Cortex of kidney (tissue), 1 donor: ENCODE results near the gene CSF1R.

ENCODE experiments used
- DNase-seq: peaks from one replicate; lab custom pipeline; 2025; lab: John Stamatoyannopoulos, UW

CSF1R gene

GRCh38 chr5:150085950-150086715, at the start of gene CSF1R:
TSS of gene CSF1R (minus strand) at chr5:150086554. CDS start at chr5:150086427, 127 bp downstream.
- no peak for DNase-seq

GRCh38 chr5:150135557-150136304, 49.4 kb upstream of the CSF1R start:
- no peak for DNase-seq

GRCh38 chr5:150134198-150134588, 47.8 kb upstream of the CSF1R start:
- no peak for DNase-seq

- DNase-seq, result no peak
Observed at GRCh38 chr5:150133581-150134197, 47.3 kb upstream of the CSF1R start.

- no peak for DNase-seq
Observed at GRCh38 chr5:150132740-150133139, 46.4 kb upstream of the CSF1R start.

- no peak for DNase-seq
Observed at GRCh38 chr5:150131978-150132694, 45.8 kb upstream of the CSF1R start.

- DNase-seq, result no peak
Observed at GRCh38 chr5:150131461-150131860, 45.1 kb upstream of the CSF1R start.

GRCh38 chr5:150130493-150130922, 44.2 kb upstream of the CSF1R start:
- DNase-seq, result no peak

GRCh38 chr5:150129813-150130492, 43.6 kb upstream of the CSF1R start:
- no peak for DNase-seq

GRCh38 chr5:150129454-150129812, 43.1 kb upstream of the CSF1R start:
- no peak for DNase-seq

GRCh38 chr5:150126921-150127265, 40.5 kb upstream of the CSF1R start:
- DNase-seq, result no peak

GRCh38 chr5:150126199-150126920, 40.0 kb upstream of the CSF1R start:
- no peak for DNase-seq

- DNase-seq, result no peak
Observed at GRCh38 chr5:150125334-150125733, 39.0 kb upstream of the CSF1R start.

GRCh38 chr5:150124596-150124995, 38.2 kb upstream of the CSF1R start:
- no peak for DNase-seq

- DNase-seq, result no peak
Observed at GRCh38 chr5:150124111-150124557, 37.8 kb upstream of the CSF1R start.

GRCh38 chr5:150123542-150123941, 37.2 kb upstream of the CSF1R start:
- no peak for DNase-seq

GRCh38 chr5:150122536-150123481, 36.5 kb upstream of the CSF1R start:
- DNase-seq, result no peak

GRCh38 chr5:150122158-150122510, 35.8 kb upstream of the CSF1R start:
- DNase-seq, result no peak

GRCh38 chr5:150121448-150122157, 35.2 kb upstream of the CSF1R start:
- DNase-seq, result no peak
